Measurements from ENCODE around the gene ASPSCR1.
"Not testable (repeated sequence)": the region's sequence is repeated elsewhere in the genome, so short reads cannot be mapped to it uniquely, and the experiment has no call there.

Gene ASPSCR1

GRCh38 chr17:82036634-82037091 is 59.2 kb downstream of the ASPSCR1 start:
- peak overlapping the region; percentile 67 for H3K4me3 ChIP-seq (replicated peaks; ENCODE audit: low read depth, low read length)
- TF ChIP-seq, protein P1, sequence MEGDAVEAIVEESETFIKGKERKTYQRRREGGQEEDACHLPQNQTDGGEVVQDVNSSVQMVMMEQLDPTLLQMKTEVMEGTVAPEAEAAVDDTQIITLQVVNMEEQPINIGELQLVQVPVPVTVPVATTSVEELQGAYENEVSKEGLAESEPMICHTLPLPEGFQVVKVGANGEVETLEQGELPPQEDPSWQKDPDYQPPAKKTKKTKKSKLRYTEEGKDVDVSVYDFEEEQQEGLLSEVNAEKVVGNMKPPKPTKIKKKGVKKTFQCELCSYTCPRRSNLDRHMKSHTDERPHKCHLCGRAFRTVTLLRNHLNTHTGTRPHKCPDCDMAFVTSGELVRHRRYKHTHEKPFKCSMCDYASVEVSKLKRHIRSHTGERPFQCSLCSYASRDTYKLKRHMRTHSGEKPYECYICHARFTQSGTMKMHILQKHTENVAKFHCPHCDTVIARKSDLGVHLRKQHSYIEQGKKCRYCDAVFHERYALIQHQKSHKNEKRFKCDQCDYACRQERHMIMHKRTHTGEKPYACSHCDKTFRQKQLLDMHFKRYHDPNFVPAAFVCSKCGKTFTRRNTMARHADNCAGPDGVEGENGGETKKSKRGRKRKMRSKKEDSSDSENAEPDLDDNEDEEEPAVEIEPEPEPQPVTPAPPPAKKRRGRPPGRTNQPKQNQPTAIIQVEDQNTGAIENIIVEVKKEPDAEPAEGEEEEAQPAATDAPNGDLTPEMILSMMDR (IDR thresholded peaks at IDR 0.05; ENCODE audit: low read length, missing control alignments): no peak
- DNase-seq (ENCODE audit: low read depth): no peak

- peak; percentile 95 for DNase-seq (ENCODE audit: low read depth)
- TF ChIP-seq, protein P1 (IDR thresholded peaks at IDR 0.05; ENCODE audit: low read length, missing control alignments): peak; percentile 34
- peak within 1 kb of the TSS; percentile 67 for H3K4me3 ChIP-seq (replicated peaks; ENCODE audit: low read depth, low read length)
These were observed 59.9 kb downstream of the ASPSCR1 start, which contains the start of gene DCXR for GRCh38 chr17:82037092-82037888. DCXR (minus strand) TSS chr17:82037697; CDS start chr17:82037682, 15 bp downstream.

DNA sequence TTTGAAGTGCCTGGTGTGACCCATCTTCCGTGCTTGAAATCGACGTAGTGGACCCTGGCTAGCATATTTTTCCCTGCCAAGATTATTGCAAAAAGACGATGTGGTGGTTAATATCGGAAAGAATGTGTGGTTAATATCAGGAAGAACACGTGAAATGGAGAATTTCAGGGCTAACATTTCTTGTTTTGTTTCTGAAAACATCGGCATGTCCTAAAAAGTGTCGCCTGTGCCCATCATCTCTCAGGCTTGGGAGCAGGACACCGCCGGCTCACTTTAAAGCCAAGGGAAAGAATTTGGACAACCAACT is 60.4 kb downstream of the ASPSCR1 start:
- TF ChIP-seq, protein P1 (IDR thresholded peaks at IDR 0.05; ENCODE audit: low read length, missing control alignments): no peak
- no peak for DNase-seq (ENCODE audit: low read depth)
- H3K4me3 ChIP-seq (replicated peaks; ENCODE audit: low read depth, low read length): peak overlapping the region; percentile 67

- H3K4me3 ChIP-seq (replicated peaks; ENCODE audit: low read depth, low read length); DNase-seq (ENCODE audit: low read depth): not testable (repeated sequence)
These were observed 61.5 kb downstream of the ASPSCR1 start for GRCh38 chr17:82038796-82039409.

DNA sequence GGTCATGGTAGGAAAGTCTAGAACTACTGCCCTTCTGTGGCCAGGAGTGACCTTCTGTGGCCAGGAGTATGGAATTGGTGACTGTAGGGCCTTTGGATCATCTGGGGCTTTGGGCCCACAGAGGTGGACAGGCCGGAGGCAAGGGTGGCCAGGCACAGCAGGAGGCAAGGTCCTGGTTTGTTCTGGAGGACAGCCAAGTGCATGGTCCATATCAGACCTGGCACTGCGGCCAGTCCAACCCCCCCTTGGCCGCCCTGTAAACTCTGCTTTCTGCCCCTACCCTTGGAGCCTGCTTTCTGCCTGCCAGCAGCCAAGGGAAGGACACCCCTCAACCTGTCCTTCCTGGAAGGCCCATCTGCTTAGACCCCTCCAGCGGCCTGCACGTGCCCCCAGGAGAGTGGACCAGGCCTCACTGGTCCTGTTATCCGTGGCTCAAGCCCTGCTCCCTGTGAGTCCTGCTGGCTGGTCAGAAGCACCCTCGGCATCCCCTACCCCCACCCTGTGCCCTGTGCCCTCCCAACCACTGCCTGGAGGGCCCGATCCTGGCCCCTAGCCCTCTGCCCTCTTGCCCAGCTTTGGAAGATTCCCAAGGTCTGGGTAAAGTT is 62.4 kb downstream of the ASPSCR1 start:
- TF ChIP-seq, protein P1 (IDR thresholded peaks at IDR 0.05; ENCODE audit: low read length, missing control alignments): no peak
- H3K4me3 ChIP-seq (replicated peaks; ENCODE audit: low read depth, low read length): no peak overlapping the region
- no peak for DNase-seq (ENCODE audit: low read depth)

DNA sequence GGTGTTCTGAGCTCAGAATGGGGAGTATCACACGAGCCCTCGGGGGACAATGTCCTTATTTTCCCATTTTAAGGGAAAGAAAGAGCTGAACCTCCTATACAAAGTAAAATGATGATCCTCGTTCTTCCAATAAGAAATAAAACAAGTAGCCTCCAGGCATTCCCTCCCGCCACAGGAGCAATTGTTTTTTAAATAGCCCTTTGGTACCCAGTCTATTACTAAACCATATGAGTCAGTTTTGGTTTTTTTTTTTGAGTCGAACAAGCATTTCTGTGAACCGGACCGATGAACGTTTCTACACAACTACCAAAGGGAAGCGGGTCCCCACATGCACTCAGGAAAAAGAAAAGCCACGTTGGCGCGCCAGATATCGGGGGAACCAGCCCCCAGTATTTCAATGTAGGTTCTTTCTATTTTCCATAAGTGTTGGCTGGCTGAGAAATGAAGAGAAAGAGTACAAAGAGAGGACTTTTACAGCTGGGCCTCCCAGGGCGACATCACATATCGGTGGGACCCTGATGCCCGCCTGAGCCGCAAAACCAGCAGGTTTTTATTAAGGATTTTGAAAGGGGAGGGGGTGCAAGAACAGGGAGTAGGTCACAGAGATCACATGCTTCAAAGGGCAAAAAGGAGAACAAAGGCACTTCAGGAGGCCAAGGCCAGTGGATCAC is 63.9 kb downstream of the ASPSCR1 start:
- H3K4me3 ChIP-seq (replicated peaks; ENCODE audit: low read depth, low read length): no peak overlapping the region
- TF ChIP-seq, protein P1 (IDR thresholded peaks at IDR 0.05; ENCODE audit: low read length, missing control alignments): no peak
- DNase-seq (ENCODE audit: low read depth): no peak

DNA sequence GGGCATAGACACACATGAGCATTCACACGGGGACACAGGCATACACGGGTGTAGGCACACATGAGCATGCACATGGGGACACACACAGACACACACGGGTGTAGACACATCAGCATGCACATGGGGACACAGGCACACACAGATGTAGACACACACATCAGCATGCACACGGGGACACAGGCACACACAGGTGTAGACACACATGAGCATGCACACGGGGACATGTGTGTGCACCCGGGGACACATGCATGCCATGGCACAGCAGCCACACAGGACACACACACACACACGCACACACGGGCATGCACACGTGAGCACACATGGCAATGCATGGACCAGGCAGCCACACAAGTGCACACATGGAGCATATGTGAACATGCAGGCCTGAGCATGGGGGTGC is 65.2 kb downstream of the ASPSCR1 start:
- TF ChIP-seq, protein P1 (IDR thresholded peaks at IDR 0.05; ENCODE audit: low read length, missing control alignments): no peak
- H3K4me3 ChIP-seq (replicated peaks; ENCODE audit: low read depth, low read length): no peak overlapping the region
- no peak for DNase-seq (ENCODE audit: low read depth)
